GM12801 (cell line): ENCODE measurements around the gene ETS1.

ENCODE experiments used
- TF ChIP-seq, protein P1 (sequence below): IDR thresholded peaks from one replicate; pipeline ENCODE4 v1.5.1; 2011; ENCODE audit warnings: control low read depth; ENCODE audit not compliant: insufficient read length; ENCODE audit errors: extremely low read depth

The ETS1 gene

DNA sequence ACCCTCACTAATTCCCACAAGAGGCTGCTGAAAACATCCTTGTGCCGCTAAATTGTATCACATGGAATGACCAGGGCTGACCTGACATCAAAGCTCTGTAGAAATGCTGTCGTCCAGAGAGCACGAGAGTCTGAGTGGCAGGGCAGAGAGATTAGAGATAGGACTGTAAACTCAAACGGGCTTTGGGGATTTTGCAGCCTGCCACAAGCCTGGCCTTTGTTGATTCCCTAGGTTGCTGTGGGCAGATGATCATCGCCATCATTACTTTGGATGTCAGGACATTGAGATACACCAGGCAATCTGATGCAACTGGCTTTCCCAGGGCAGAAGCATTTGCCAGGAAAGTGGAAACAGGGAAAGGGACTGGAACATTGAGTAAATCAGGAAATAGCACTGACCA lies 131.6 kb downstream of the ETS1 start:
- TF ChIP-seq, protein P1, sequence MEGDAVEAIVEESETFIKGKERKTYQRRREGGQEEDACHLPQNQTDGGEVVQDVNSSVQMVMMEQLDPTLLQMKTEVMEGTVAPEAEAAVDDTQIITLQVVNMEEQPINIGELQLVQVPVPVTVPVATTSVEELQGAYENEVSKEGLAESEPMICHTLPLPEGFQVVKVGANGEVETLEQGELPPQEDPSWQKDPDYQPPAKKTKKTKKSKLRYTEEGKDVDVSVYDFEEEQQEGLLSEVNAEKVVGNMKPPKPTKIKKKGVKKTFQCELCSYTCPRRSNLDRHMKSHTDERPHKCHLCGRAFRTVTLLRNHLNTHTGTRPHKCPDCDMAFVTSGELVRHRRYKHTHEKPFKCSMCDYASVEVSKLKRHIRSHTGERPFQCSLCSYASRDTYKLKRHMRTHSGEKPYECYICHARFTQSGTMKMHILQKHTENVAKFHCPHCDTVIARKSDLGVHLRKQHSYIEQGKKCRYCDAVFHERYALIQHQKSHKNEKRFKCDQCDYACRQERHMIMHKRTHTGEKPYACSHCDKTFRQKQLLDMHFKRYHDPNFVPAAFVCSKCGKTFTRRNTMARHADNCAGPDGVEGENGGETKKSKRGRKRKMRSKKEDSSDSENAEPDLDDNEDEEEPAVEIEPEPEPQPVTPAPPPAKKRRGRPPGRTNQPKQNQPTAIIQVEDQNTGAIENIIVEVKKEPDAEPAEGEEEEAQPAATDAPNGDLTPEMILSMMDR = no peak

GRCh38 chr11:128453444-128454336 lies 133.7 kb downstream of the ETS1 start:
- TF ChIP-seq, protein P1 = no peak

- TF ChIP-seq, protein P1 = no peak
Measured at GRCh38 chr11:128451652-128452470, 135.5 kb downstream of the ETS1 start.

DNA sequence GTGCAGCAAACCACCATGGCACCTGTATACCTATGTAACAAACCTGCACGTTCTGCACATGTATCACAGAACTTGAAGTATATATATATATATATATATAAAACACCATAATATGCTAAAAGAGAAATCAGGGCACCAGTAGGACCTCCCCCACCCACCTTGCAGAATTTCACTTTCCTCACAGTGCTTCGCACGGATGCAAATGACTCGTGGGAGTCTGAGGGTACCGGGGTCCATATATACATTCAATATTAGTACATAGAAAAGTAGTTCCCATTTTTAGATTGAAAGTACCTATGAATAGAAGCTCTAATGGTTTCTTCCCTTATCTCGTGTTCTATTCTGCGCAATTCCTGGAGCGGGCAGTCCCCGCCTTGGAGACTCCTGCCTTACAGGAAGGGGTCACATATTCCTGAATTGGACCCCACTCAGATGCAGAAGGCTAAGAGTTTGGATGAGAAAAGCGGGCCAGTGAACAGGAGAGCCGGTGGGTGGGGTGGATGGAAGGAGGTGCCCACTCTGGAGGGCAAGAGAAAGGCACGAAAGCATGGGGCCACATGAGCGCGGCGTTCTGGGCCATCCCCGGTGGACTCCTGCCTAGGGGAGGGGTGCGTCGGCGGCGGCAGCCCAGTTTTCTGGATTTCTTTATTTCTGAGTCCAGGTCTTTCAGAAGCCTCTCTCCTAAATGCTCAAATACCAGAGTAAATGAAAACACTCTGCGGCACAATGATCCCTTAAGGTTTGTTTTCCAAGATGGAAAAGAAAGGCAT lies 136.3 kb downstream of the ETS1 start:
- TF ChIP-seq, protein P1 = no peak

DNA sequence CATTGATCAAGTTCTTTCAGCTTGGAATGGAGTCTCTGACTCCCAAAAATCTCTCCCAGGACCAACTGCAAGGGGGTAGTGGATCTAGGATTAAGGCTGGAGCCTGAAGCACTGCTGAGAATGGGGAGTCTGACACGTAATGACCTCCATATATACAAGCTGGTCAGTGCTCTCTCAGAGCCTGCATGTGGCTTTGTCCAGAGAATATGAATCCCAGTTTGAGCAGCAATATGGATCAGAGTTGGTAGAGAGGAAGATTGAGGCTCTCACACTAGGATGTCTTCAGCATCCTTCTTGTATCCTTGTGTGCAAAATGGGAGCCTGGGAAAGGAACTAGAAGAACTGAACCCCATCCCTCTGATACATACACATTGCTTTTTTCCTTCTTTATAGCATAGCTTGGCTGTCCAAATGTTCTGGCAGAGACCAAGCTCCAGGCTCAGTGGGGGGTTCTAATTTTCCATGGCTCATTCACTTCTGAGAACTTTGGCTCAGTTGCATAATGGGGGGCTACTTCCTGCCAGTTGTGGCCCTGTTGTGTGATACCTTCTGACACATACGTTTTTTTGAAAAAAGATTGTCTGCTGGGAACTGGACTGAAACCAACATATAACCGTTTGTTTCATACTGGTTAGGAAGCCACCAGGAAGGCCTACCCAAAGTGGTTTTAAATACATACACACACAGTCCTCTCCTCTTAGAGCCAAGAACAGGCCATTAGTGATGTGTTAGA lies 138.2 kb downstream of the ETS1 start:
- TF ChIP-seq, protein P1 = no peak

DNA sequence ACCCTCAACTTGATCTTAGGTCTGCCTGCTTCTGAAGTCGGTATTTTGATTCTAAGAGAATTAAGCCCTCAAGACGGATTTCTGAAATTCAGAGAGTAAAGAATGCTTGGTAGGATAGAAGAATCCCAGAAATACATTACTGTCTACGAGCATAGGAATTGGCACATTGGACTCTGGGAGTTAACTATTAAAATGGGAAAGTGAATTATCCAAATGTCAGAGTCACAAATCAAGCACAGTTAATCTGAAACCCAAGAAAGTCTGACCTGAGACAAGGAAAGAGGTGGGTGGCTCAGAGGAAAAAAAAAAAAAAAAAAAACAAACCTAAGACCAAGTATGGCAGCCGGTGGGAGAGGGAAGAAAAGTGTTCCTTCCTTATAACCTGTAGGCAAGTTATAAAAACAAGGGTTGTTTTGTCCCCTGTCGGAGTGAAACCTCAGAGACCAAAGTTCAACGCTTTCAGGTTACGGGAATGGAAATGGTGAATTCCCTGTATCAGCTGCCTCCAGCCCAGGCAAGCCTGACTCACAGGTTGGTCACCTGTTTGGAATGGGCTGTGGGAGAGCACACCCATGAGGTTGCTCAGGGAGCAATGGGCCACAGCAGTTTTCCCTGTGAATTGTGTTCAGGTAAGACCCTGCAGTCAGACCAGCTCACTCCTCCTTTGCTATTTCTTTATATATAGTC lies 139.0 kb downstream of the ETS1 start:
- TF ChIP-seq, protein P1 = no peak
